ENCODE data around the gene ST6GALNAC6.

The ST6GALNAC6 gene, protein sequence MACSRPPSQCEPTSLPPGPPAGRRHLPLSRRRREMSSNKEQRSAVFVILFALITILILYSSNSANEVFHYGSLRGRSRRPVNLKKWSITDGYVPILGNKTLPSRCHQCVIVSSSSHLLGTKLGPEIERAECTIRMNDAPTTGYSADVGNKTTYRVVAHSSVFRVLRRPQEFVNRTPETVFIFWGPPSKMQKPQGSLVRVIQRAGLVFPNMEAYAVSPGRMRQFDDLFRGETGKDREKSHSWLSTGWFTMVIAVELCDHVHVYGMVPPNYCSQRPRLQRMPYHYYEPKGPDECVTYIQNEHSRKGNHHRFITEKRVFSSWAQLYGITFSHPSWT

DNA sequence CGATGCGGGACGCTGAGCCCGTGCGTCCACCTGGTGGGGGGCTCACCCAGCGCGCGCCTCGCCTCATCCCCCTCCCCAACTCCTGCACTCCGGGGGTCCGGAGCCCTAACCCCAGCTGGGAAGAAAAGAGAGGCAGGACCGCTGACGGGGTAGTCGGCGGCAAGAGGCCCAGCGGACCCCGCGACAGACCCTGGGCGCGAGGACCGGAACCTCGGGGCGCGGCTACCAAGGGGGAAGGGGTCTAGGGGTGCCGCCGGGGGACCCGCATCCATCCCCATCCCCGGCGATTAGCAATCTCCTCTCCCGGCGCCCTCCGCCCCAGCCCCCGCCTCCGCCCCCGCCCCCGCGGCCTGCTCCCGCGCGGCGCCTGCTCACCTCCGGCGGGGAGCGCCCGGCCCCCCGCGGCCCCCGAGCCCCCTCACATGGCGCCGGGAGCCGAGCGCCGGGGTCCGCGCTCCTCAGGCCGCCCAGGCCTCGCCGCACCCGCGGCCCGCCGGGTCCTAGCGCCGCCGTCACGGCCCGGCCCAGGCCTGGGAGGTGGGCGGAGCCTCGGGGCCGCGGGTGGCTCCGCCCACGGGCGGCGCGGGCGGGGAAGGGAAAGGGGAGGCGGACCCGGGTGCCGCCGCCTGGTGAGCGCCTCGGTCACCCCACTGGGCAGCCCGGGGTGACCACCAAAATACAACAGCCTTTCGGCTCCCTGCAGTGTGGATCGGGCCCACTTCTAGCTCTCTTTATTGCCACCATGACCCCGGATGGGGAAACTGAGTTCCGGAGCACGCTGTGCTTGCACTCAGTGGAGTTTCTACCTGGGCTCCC lies at the start of gene ST6GALNAC6:
Gene ST6GALNAC6 (minus strand): TSS at position 476 of the 816 bp plus-strand sequence. CDS start 1,622 bp downstream, outside the sequence.
- peak; percentile 58 for DNase-seq

DNA sequence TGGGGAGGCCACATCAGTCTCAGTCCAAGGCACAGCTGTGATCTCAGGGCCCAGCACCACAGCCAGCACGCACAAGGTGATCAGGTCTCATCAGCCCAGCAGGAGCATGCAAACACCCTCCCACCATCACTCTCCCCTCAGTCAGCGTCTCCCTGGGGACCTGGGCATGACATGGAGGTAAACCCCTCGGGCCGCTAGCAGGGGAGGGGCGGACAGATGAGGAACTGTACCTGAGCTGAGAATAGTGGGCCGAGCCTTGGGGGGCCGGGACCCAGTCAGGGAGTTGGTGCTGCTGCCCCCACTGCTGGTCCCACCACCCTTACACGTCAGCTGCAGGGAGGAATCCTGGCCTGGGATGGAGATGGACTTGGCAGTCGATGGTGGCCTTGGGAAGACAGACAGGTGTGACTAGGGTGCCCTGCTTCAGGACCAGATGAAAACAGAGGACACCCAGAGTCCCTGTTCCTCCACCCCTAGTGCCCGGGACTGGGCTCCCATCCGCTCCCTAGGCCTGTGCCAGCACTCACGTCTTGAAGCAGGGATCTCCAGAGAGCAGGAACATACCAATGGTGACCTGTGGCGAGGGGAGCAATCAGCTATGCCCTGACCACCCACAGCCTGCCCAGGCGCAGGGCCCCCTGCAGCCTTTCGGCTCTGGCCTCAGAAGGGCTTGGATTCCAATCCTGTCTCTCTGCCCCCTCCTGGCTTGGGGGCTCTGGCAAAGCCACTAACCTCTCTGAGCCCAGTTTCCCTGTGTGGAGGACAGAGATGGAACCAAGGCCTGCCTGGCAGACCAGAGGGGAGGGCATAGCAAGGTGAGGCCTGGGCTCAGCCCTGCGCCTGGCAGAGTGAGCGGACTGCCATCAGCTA lies 48.7 kb upstream of the ST6GALNAC6 start:
- DNase-seq, result no peak

DNA sequence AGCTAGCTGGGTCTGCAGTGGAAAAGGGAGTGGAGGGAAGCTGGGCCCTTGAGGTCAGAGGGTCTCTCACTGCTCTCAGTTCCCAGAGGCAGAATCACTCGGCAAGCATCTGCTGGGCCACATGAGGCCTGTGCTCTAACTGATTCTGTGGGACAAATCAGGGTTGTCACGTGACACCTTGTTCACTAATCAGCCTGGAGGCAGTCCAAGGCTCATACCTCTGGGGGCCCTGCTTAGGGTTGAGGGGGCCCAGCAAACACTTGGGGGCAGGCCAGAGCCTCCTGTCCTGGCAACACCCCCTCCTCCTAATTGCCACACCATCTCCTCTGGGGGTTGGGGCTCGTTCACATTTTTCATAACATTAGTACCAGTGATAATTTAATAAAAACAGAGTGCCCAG lies 47.3 kb upstream of the ST6GALNAC6 start:
- no peak for DNase-seq

DNA sequence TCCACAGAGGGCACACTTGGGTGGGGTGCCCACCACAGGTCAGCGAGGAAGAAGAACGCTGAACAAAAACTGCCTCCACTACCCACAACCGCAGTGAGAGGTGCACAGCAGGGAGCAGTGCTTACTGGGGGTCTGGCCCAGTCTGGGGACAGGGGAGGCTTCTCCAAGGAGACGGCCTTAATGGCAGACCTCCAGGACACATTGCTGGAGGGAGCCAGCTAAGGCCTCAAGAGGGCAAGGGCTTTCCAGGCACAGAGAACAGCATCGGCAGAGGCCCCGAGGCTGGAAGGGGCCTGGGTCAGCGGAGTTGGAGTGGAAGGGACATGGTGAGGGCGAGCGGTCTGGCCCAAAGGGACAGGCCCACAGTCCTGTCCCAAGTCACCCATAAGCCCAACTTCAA lies 46.5 kb upstream of the ST6GALNAC6 start:
- no peak for DNase-seq

DNA sequence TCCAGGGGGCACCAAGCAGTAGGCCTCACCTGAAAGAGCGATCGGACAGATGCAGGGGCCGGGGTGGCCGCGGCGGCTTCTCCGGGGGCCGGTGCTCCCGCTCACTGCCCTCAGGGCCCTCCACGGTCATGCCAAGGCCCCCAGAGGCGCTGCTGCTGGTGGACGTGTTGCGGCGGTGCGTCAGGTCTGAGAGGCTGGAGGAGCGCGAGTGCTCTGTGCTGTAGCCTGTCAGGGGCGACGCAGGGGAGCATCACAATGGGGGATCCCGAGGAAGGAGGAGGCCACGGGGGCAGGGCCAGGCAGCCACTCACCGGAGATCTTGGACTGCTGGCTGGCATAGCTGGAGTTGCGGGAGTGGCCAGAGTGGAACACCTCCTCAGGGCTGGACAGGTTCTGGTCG lies 45.9 kb upstream of the ST6GALNAC6 start:
- no peak for DNase-seq

DNA sequence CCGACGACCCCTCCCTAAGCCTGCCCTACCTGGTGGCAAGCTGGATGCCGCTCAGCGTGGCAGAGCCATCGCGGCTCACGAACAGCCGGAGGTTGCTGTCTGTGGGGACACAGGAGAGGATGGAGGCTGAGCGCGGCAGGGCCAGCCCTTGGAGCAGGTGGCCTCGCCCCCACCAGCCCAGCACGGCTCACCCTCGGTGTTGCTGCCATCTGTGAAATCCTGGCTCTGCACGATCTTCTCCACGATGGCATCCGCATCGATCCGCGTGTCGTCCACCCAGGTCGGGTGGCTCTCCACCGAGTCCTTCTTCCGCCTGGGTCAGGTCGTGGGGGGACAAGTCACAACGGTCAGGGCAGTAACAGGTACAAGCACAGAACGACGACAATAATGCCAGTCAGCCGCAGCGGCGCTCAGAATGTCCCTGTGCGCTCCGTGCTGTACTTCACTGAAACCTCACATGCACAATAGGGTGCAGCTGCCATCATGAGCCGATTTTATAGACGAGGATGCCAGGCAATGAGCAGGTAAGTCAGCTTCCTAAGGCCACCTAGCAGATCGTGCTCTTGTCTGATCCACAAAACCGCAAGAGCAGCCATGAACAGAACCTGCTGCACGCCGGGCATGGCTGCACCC lies 45.3 kb upstream of the ST6GALNAC6 start:
- DNase-seq, result no peak

DNA sequence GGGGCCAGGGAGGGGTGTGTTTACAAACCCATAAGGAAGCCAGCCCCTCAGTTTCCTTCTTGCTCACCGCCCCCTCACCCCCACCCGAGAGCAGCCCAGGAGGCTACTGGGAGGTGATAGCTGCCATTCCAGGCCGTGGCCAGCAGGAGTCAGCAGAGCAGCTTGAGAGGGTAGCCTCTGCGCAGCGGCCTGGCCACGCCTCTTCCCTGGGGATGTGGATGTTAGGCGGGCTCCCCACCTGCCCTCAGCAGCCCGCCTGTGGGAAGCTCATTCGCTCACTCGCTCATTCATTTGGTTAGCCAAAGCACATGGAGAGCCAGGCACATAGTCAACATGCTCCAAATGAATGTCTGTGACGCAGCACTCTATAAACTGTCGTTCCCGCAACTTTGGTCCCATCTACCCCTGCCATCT lies 44.3 kb upstream of the ST6GALNAC6 start:
- DNase-seq, result peak; percentile 86

DNA sequence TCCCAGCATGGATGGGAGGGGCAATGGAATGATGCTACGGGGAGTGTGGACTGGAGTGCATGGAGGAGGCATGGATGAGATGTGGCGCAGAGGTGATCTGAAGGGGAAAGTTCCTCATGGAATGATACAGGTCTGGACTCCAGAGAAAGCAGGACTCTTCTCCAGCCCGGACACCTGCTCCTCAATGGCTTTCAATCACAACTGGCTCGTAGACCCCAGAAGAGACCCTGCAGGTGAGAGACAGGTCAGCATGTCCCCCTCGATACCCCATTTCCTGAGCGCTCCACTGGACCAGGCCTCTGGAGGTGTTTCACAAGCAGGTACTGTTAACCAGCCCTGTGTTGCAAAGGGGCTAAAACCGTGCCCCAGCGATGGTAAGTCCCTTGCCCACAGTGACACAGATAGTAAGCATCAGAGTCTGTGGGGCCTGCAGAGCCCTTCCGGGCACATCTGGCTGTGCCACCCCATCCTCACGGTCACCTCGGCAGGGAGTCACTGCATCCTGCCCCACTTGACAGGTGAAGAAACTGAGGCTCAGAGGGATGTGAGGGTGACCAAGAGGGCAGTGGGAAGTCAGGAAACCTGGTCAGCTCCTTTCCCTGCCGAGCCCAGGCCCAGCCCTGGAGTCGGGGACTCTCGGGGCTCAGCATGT lies 43.7 kb upstream of the ST6GALNAC6 start:
- no peak for DNase-seq

DNA sequence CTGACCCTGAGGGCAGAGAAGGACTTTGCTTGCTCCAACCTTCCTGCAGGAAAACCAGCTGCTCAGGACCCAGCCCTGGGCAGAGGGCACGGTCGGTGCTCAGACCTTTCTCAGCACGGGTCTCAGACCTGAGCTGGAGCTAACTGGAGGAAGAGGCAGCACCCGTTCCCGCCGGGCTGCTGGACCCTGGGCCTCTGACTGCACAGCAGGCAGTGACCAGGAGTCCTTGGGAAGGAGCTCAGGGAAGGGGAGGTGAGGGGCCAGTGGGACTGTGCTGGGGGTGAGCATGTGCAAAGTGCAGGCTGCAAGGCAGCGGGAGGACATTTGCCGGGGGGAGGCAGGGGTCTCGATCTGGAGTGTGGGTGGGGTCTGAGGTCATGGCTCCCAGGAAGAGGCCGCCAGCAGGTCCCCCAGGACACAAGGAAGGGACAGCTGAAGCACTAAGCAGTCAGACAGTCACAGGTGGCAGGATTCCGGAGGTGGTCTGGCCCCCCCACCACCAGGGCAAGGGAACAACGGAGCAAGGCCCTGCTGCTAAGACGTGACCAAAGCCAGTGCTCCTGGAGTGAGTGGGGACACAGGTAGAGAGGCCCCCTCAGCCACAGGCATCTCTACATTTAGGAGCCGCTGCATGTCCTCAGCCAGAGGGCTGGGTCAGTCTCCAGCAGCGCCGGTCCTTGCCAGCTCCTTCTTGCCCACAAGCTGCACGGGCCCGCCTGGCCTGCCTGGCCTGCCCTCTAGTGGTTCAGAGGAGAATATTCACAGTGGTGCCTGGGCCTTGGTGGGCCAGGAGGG lies 43.0 kb upstream of the ST6GALNAC6 start:
- peak; percentile 29 for DNase-seq

DNA sequence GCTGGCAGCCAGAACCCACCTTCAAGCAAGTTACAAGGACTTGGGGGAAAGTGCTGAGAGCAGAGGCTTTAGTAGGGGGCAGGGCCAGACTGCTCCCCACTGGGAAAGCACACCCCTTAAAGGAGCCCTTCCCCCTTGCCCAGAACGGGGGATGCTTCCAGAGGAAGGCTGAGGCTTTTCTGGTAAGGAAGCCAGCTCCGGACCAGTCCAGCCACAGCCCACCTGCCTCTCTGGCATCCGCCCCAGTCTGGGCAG lies 42.5 kb upstream of the ST6GALNAC6 start:
- no peak for DNase-seq

DNA sequence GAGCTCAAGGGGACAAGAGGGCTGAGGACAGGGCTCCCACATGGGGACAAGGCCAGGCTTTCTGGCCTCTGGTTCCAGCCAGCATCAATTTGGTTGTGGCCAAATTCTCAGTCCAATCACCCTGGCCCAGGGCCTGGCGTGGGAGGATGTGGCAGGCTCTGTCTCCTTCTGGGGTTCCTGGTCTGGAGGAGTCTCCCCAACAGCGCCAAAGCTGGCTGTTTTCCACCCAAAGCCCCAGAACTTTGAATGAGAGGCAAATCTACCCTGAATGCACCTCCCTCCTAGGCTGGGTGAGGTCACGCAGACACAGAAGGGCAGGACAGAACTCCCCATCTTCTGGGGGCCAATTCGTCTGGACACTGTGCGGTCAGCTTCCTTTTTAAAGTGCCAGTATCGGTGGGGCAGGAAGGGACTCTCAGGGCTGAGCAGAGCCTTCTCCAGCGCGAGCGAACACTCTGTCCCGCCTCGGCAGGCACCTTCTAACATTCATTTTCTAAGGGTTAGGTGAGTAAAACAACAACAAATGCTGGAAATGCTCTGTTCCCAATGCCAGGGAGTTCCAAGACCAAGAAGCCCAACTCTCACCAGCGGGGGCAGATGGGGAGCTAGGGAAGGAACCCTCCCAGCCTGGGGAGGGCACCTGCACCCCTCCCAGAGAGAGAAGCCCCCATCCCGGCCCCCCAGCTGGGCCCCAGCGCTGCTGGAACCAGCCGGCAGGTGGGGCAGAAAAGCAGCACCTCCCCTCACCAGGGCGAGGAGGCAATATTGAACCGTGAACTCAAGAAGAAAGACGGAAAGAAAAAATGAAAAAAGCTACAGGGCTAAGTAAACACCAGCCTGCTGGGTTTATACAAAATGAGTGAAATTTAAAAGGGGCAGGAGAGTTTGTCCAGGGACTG lies 41.9 kb upstream of the ST6GALNAC6 start:
- DNase-seq, result no peak

DNA sequence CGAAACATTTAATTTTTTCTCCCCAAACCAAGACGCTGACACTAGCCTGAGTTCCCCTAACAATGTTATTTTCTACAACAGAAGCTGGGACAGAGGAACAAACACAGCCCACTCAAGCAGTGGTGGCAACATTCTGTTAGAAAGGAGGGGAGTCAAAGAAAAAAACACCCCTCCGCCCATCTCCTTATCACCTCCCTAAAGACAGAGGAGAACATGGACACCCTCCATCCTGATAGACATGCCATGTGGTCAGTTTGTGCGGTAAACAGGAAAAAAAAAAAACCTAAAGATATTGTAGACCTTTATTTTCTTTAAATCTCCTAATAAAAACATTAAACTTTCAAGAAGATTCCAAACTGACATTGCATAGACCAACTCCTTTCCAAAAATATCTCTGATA lies 41.2 kb upstream of the ST6GALNAC6 start:
- DNase-seq, result no peak

DNA sequence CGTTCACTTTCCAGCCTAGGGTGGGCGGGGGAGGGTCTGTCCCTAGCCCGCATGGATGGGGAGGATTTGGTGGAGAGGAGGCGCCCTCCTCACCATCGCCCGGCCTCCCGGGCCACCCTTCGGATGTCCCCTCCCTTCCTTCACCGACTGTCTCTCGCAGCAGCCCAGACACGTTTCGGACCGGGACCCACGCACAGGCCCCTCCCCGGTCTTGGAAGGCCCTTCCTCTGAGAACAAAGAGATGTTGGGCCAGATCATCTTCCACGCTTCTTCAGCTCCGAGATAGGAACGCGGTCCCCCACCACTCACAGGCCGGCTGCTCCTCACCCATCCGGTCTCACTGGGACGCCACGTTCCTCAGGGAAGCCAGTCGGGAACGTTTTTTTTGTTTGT lies 38.9 kb upstream of the ST6GALNAC6 start:
- DNase-seq, result no peak

DNA sequence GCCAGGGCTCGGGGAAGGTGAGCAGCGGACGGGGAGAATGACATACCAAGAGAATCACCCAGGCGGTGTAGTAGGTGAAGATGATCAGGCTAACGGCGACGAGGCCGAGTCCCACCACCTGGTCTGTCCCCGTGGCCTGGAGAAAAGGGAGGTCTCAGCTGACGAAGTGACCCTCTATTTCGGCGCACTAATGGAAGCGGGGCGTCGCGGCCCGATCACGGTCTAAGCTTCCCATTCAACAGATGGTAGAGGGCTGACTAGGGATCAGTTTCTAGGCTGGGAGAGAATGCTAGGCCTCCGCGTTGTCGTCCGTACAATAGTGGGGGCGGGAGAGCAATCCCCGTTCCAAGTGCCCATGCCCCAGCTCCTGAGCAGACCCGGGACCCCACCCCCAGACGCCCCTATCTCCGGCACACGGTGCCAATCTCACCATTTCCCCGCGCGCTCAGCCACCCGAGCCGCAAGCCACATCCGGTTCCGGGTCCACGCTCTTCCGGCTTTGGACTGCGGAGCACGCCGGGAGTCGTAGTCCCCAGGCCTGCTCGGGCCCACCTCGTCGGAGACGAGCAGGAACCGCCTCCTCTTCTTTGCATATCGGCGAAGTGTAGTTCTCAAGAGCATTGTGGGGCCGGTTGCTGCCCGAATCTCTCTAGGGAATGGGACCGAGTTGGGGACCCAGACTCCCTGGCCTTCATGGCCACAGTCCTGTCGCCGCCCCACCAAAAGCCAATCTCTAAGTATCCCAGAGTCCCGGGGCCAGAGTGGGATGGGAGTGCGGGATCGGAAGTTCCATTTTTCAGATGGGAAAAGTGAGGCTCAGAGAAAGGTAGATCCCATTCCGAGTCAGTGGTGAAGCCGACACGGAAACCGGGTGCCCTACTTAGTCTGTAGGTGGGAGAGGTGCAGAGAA lies 38.2 kb upstream of the ST6GALNAC6 start, which contains the start of gene DPM2:
Gene DPM2 (minus strand): TSS at position 467 of the 910 bp plus-strand sequence. CDS start 34 bp downstream, at position 433.
- peak; percentile 84 for DNase-seq

DNA sequence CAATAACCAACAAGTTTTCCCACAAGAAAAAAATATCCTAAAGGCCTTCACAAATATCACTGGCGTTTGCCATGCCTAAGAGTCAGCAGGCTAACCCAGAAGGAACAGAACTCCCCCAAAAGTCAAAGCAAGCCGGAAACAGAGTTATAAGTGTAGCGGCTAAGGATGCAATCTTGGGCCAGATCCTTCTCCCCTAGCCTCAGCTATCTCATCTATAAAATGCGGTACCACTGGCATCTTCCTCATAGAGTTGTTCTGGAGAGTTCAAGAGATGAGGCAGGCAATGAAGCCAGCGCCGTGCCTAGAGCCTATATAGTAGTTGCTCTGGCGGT lies 37.6 kb upstream of the ST6GALNAC6 start:
- no peak for DNase-seq

DNA sequence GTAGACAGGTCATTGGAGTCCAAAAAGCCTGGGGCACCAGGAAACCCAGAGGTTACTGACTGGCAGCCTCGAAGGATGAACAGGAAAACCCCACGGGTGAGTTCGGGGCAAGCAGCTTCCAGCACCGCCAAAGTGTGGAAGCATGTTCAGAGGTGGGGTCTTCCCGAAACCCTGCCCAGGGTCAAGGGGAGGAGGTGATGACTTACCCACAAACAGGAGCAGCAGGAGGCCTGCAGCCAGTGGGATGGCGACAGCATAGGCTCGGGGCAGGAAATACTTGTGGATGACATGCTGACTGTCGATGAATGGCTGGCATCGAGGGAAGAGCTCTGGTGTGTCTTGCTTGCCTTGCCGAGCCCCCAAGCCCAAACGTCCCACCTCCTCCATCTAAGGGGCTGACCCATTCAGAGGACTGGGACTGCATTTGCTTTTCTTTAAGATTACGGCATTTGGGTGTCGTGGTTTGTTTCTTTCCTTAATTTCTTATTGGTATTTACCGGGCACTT lies 37.0 kb upstream of the ST6GALNAC6 start:
- no peak for DNase-seq

DNA sequence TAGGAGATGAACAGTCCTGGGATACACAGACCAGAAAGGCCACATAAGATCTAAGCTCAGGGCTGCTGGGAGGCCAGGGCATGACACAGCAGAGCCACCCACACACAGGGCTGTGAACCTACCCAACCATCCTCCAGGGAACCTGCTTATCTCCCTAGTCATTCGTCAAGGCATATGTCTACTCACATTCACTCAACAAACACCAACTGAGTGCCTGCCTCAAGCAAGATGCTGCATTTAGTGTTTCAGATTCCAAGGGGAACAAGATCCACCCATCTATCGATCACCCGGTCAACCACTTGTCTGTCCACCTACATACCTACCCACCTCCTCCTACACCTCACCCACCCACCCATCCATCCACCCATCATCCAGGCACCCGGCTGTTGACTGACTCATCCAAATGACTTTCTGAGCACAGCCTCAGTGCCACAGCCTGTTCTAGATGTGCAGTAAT lies 36.4 kb upstream of the ST6GALNAC6 start:
- no peak for DNase-seq

DNA sequence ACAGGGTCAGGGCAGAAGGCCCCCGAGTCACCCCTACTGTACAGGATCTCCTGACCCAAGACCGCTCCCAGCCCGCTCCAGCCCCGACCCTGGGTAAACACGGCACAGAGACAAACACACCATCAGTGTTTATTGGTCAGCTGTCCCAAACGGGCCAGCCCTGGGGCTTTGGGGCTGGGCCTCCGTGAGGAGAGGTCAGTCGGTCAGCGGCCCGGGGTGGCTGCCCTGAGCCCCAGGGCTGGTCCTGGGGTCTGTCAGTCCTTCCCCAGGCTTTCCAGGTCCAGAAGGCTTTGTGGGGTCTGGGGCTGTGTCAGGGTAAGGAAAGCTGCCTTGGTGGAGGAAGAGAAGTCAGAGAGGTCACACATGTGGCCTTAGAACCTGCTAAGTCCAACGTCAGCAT lies 35.6 kb upstream of the ST6GALNAC6 start:
- DNase-seq, result no peak

DNA sequence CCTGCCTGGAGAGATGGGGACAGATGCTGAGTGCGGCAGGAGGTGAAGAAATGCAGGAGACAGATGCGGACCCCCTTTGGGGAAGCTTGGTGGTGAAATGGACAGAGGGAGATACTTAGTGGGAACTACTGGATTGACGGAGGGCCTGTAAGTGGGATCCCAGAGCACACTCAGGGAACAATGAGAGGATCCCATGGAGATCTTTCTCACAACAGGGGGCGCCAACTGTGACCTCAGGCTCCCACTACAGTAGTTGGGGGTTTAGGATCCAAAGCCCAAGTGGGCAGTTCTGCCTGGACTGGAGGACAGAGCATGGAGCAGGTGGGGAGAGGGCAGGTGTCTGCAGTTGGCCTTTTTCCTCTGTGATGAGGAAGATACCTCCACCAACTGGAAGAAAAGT lies 34.8 kb upstream of the ST6GALNAC6 start:
- DNase-seq, result no peak

Measured in MV-4-11 (cell line).